Panc1 (cell line): ENCODE measurements around the gene PRSS48. TPM values are rescaled to one million over a fixed set of nuclear protein-coding genes. Genes with fewer than 3 reads are reported as not detected.

ENCODE experiments used
- ATAC-seq: fragments of 200-7000 bp; cut with Tn5 transposase; 2 replicates; pipeline ENCODE4 v1.9.1; 2020; ENCODE audit warnings: mild to moderate bottlenecking, moderate library complexity
- BruUV-seq: library from RNA; stranded (reverse); fragments of 400-500 nt; replicated peaks from 2 replicates; lab custom pipeline; 2021; lab: Mats Ljungman, UMichigan
- CTCF ChIA-PET: fragments of 300-600 bp; sonication (Branson Sonifier 250); formaldehyde crosslinking; loops from one replicate; lab custom pipeline; 2022; ENCODE audit warnings: antibody characterized with exemption; lab: Charles Lee
- POLR2A ChIA-PET: fragments of 300-600 bp; sonication (Branson Sonifier 250); formaldehyde crosslinking; loops from one replicate; lab custom pipeline; 2022; ENCODE audit warnings: antibody characterized with exemption; lab: Charles Lee
- DNase-seq: peaks from one replicate; pipeline ENCODE4 v3.0.0-alpha.2; 2010; ENCODE audit warnings: low read depth, low spot score
- H3K27ac ChIP-seq: 2 replicates; pipeline ENCODE4 v1.5.1; 2011; ENCODE audit warnings: mild to moderate bottlenecking, low read length, inconsistent platforms
- H3K27me3 ChIP-seq: fragments of 200-500 bp; sonication (Bioruptor generic); 2 replicates; pipeline ENCODE4 v1.6.0; 2014; ENCODE audit warnings: low read length, inconsistent platforms; ENCODE audit not compliant: control insufficient read depth, insufficient read depth
- H3K36me3 ChIP-seq: fragments of 200-500 bp; sonication (Bioruptor generic); 2 replicates; pipeline ENCODE4 v1.5.1; 2014; ENCODE audit warnings: inconsistent platforms, mild to moderate bottlenecking, low read length, moderate library complexity; ENCODE audit not compliant: control insufficient read depth, insufficient read depth
- H3K4me1 ChIP-seq: 2 replicates; pipeline ENCODE4 v1.5.1; 2011; ENCODE audit warnings: inconsistent platforms, mild to moderate bottlenecking, low read length, moderate library complexity; ENCODE audit not compliant: control insufficient read depth, insufficient read depth
- H3K4me3 ChIP-seq, 2 experiments: 2 replicates each; pipeline ENCODE4 v1.5.1; 2011 to 2012; ENCODE audit warnings: low read depth in 2 of 2, low read length in 2 of 2, mild to moderate bottlenecking in 2 of 2, inconsistent platforms in 1 of 2, moderate library complexity in 1 of 2
- H3K9me3 ChIP-seq: fragments of 200-500 bp; sonication (Bioruptor generic); 2 replicates; pipeline ENCODE4 v1.5.1; 2014; ENCODE audit warnings: low read depth, mild to moderate bottlenecking, inconsistent platforms, low read length, moderate library complexity; ENCODE audit not compliant: control insufficient read depth, insufficient read depth
- CTCF ChIP-seq: fragments of 450-650 bp; IDR thresholded peaks from 2 replicates; pipeline ENCODE4 v1.5.1; 2017; ENCODE audit warnings: mild to moderate bottlenecking
- POLR2AphosphoS5 ChIP-seq: IDR thresholded peaks from 2 replicates; pipeline ENCODE4 v1.6.1; 2012; ENCODE audit warnings: mild to moderate bottlenecking, low read depth, low read length, moderate library complexity
- REST ChIP-seq, 2 experiments: IDR thresholded peaks; 2 replicates each; pipeline ENCODE4 v1.6.1; 2011 to 2012; ENCODE audit warnings: low read depth in 2 of 2, control low read depth in 1 of 2, low read length in 1 of 2, mild to moderate bottlenecking in 1 of 2, moderate library complexity in 1 of 2; ENCODE audit not compliant: insufficient read depth in 1 of 2
- SIN3A ChIP-seq: IDR thresholded peaks from 2 replicates; pipeline ENCODE4 v1.6.1; 2012; ENCODE audit warnings: low read depth, mild to moderate bottlenecking, low read length, moderate library complexity, borderline replicate concordance; ENCODE audit not compliant: insufficient read depth
- TCF7L2 ChIP-seq: IDR thresholded peaks from 2 replicates; pipeline ENCODE4 v1.6.1; 2011; ENCODE audit warnings: mild to moderate bottlenecking, low read depth, low read length, inconsistent platforms
- in situ Hi-C: cut with HindIII; loops from 2 replicates; pipeline ENCODE4 v1.10.0; 2016; ENCODE audit warnings: low sequenced_read_pairs, low pct_unique_long_range_greater_than_20kb
- intact Hi-C: fragments of 100-400 bp; cut with micrococcal nuclease; formaldehyde crosslinking; loops from one replicate; pipeline ENCODE4 v1.10.0; 2022; ENCODE audit not compliant: unreplicated experiment
- total RNA-seq: library from RNA; stranded (reverse); gene quantifications from one replicate; pipeline ENCODE4 v1.2.1, GENCODE V29; 2021; ENCODE audit not compliant: unreplicated experiment

PRSS48 gene
- total RNA-seq, 1 experiment from 2014 or later = not detected

GRCh38 chr4:151316645-151317044 lies 39.7 kb downstream of the PRSS48 start:
- DNase-seq (no peak), ATAC-seq (no peak)
- in situ Hi-C loops = no loop called here
- POLR2A ChIA-PET = no interaction called here
- intact Hi-C loops = no loop called here
- H3K9me3 ChIP-seq = no peaks in the 10 kb centered on the region
- H3K4me3 ChIP-seq = no peak overlapping the region
- TF ChIP-seq POLR2AphosphoS5 (no peak), REST (IDR thresholded peaks at IDR 0.05; ENCODE audit: insufficient read depth in 1 of 2, low read depth in 2 of 2, low read length in 1 of 2) (no peak), SIN3A (no peak), TCF7L2 (no peak)
- CTCF ChIA-PET = no interaction called here
- H3K4me1 ChIP-seq = peaks cover 16% of the 10 kb centered on the region; the same call in 1 of the 2 replicates
- H3K36me3 ChIP-seq = no peaks in the 10 kb centered on the region
- no TSS peak for BruUV-seq
- H3K27me3 ChIP-seq = no peaks in the 10 kb centered on the region
- H3K27ac ChIP-seq = no peak overlapping the region

- ChIA-PET POLR2A (no interaction called here), CTCF (no interaction called here)
- no peak for ATAC-seq
- BruUV-seq = no TSS peak
- H3K9me3 ChIP-seq = no peaks in the 10 kb centered on the region
- H3K4me1 ChIP-seq = peaks cover 25% of the 10 kb centered on the region
- TF ChIP-seq CTCF (no peak), TCF7L2 (no peak), REST (IDR thresholded peaks at IDR 0.05; ENCODE audit: insufficient read depth in 1 of 2, low read depth in 2 of 2, low read length in 1 of 2) (no peak), POLR2AphosphoS5 (no peak), SIN3A (no peak)
- H3K4me3 ChIP-seq = no peak overlapping the region
- H3K27me3 ChIP-seq = no peaks in the 10 kb centered on the region
- intact Hi-C loops (no loop called here), in situ Hi-C loops (no loop called here)
- no peak overlapping the region for H3K27ac ChIP-seq
- H3K36me3 ChIP-seq = no peaks in the 10 kb centered on the region
- no peak for DNase-seq
Measured at GRCh38 chr4:151318307-151319006, 41.5 kb downstream of the PRSS48 start.
